Head of caudate nucleus (tissue), 42 donors: Measurements from ENCODE around the gene WDR4.
A peak's percentile ranks its signal among the peaks of the same experiment; 100 is the strongest.
"Not testable (repeated sequence)": the region's sequence is repeated elsewhere in the genome, so short reads cannot be mapped to it uniquely, and the experiment has no call there.

ENCODE experiments used
- DNase-seq, 42 donors: peaks; one replicate each; pipeline versions ENCODE4 v3.0.0 to v3.0.0-alpha.2; 2020 to 2021; ENCODE audit warnings: mixed read lengths in 7 of 42
- intact Hi-C: fragments of 100-400 bp; cut with DNase I; formaldehyde crosslinking; loops from one replicate; pipeline ENCODE4 v1.15.0; 2022

Gene WDR4

DNA sequence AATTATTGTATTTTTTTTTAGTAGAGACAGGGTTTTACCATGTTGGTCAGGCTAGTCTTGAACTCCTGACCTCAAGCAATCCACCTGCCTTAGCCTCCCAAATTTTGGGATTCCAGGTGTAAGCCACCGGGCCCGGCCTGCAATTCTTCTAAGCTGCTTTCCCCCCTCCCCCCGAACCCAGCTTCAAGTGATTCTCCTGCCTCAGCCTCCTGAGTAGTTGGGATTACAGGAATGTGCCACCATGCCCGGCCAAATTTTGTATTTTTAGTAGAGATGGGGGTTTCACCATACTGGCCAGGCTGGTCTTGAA, 47.1 kb downstream of the WDR4 start:
- DNase-seq = peak in 6 of 42 donors; percentile 3 to 38 (median 18)
- intact Hi-C loops = not testable (repeated sequence)

- intact Hi-C loops = no loop called here
- peak in 7 of 42 donors; percentile 2 to 53 (median 24) for DNase-seq
Observed at GRCh38 chr21:42830456-42831455, 48.6 kb downstream of the WDR4 start.

GRCh38 chr21:42829954-42830353, 49.4 kb downstream of the WDR4 start:
- intact Hi-C loops = loop anchor here (10.0 kb wide), 1 partner anchor 105 kb away; no protein-coding TSS in a partner anchor
- peak in 2 of 42 donors; percentile 15 to 25 for DNase-seq

GRCh38 chr21:42829417-42829816, 49.9 kb downstream of the WDR4 start:
- intact Hi-C loops = loop anchor here (10.0 kb wide), 1 partner anchor 105 kb away; no protein-coding TSS in a partner anchor
- DNase-seq = peak in 2 of 42 donors; percentile 10

DNA sequence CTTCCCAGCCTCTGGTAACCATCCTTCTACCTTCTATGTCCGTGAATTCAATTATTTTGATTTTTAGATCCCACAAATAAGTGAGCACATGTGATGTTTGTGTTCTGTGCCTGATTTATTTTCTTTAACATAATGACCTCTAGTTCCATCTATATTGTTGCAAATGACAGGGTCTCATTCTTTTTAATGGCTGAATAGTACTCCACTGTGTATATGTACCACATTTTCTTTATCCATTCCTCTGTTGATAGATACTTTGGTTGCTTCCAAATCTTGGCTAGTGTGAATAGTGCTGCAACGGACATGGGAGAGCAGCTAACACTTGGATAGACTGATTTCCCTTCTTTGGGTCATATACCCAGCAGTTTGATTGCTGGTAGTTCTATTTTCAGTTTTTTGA, 51.8 kb downstream of the WDR4 start:
- no peak for DNase-seq
- intact Hi-C loops = loop anchor here (10.0 kb wide), 1 partner anchor 103 kb away; no protein-coding TSS in a partner anchor

DNA sequence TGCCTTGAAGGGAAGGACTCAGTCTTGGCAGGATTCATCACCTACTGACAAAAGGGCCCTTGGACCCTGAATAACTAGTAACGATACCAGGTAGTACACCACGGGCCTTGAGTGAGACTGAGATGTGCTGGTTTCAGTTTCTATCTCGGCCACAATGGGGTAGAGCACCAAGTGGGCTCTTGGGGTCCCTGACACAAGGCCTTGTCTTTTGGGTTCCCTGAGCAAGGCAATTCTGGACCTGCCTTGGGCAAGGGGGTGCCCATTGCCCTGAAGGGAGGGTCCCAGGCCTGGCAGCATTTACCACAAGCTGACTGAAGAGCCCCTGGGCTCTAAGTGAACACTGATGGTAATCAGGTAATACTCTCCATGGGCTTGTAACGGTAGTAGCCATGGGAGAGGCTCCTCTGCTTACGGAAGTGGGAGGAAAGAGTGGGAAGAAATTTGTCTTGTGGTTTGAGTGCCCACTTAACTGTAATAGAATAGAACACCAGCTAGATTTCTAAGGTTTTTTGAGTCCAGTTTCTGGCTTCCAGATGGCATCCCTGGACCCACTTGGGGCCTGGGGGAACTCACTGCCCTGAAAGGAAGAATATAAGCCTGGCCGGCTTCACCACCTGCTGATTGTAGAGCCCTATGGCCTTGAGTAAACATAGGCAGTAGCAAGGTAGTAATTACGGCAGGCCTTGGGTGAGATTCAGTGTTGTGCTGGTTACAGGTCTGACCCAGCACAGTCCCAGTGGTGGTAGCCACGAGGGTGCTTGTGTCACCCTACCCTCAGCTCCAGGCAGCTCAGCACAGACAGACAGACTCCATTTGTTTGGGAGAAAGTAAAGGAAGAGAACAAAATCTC, 58.5 kb downstream of the WDR4 start:
- intact Hi-C loops = loop anchor here (10.0 kb wide), 1 partner anchor 96 kb away; no protein-coding TSS in a partner anchor
- DNase-seq = no peak

DNA sequence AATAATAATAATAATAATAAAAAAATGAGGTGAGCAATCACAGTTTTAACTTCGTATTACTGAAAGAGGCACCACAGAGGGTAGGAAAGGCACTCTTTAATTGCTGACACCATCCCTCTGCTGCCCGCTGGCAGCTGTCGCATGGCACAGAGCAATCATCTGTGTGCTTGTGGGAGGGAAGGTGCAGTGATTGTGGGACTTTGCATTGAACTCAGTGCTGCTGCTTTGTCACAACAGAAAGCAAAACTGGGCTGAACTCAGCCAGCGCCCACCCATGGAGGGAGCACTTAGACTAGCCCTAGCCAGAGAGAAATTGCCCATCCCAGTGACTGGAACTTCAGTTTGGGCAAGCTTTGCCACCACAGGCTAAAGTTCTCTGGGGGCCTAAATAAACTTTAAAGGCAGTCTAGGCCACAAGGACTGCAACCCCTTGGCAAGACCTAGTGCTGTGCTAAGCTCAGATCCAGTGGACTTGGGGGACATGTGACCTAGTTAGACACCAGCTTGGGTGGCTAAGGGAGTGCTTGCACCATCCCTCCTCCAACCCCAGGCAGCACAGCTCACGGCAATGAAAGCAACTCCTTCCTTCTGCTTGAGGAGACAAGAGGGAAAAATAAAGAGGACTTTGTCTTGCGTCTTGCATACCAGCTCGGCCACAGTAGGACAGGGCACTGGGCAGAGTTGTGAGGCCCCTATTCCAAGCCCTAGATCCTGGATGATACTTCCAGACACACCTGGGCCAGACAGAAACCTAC, 59.3 kb downstream of the WDR4 start:
- intact Hi-C loops = loop anchor here (10.0 kb wide), 1 partner anchor 95 kb away; no protein-coding TSS in a partner anchor
- peak in 2 of 42 donors; percentile 19 to 51 for DNase-seq

GRCh38 chr21:42818328-42818749, 61.0 kb downstream of the WDR4 start:
- intact Hi-C loops = no loop called here
- DNase-seq = peak in 41 of 42 donors; percentile 33 to 84 (median 63)

DNA sequence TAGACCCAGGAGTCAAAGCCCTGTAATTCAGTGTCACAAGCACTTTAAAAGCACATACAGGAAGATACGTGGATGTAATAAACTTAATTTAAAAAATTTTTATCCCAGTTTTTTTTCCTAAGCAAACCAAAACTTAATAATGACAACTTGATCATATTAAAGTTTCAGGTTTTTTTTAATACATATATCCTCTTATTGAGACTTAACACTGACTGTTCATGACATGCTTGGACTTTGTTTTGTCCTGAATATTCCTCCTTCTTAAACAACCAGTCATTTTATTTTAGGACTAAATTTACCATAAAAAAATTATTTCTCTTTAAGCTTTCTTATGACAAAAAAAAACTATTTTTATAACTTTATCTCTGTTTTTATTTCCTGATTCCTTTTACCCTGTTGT, 64.1 kb downstream of the WDR4 start:
- DNase-seq = no peak
- intact Hi-C loops = no loop called here

- intact Hi-C loops = not testable (repeated sequence)
- peak in 1 of 42 donors; percentile 1 for DNase-seq
Observed at GRCh38 chr21:42812528-42813241, 66.7 kb downstream of the WDR4 start.

DNA sequence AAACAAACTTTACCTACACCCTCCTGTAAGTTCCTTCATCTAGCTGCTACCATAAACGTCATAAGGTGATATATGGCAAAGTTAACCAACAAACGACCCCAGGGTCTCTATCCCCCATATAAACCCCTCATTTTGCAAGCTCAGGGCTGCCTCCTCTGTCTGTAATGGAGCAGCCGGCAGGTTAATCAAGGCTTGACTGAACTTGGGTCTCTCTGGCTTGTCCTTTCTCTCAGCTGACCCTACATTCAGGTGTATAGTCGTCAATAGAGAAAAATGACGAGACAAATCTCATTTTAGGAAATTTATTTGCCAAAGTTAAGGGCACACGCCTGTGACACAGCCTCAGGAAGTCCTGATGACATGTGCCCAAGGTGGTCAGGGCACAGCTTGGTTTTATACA, 67.4 kb downstream of the WDR4 start:
- intact Hi-C loops = no loop called here

GRCh38 chr21:42809577-42810475, 69.5 kb downstream of the WDR4 start:
- peak in 1 of 42 donors; percentile 33 for DNase-seq
- intact Hi-C loops = no loop called here

More for the DNA sequence above, 67.4 kb downstream of the WDR4 start:
- peak in 1 of 42 donors; percentile 1 for DNase-seq

GRCh38 chr21:42809171-42809570, 70.2 kb downstream of the WDR4 start:
- DNase-seq = peak in 1 of 42 donors; percentile 5
- intact Hi-C loops = no loop called here

DNA sequence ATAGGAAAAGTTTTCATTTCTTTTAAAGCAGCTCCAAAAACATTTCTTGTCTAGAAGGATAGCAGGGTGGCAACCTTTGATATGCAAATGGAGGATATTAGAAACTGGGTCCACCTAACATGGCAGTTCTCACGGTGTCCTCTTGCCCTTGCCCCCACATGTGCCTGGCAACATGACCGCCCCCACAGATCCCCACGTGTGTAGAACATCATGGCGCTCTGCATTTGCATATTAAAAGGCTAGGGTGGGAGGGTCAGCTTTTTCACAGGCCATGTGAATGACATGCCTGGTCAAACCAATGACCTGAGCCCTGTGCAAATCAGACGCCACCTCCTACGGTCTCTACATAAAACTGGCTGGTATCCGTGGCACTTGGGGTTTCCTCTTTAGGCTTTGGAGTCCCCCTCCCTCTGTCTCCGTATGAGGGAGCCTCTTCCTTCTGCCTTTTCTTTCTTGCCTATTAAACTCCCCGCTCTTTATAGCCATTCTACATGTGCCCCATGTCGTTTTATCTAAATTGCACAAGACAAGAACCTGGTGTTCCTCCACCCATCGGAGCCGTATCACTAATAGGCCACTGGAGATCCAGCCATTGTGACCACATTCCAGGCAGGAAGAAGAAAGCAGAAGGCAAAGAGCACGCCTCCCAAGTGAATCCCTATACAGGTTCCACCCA, 71.3 kb downstream of the WDR4 start:
- intact Hi-C loops = no loop called here
- DNase-seq = peak in 1 of 42 donors; percentile 40

GRCh38 chr21:42807293-42807895, 71.9 kb downstream of the WDR4 start:
- peak in 1 of 42 donors; percentile 32 for DNase-seq
- intact Hi-C loops = not testable (repeated sequence)
